ENCODE results near the gene DNAAF8.

The DNAAF8 gene

GRCh38 chr16:4695473-4696171 lies 38.7 kb upstream of the DNAAF8 start:
- DNase-seq (ENCODE audit: low spot score) = no peak

GRCh38 chr16:4696172-4696904 lies 38.0 kb upstream of the DNAAF8 start:
- no peak for DNase-seq (ENCODE audit: low spot score)

GRCh38 chr16:4696905-4697847 lies 37.2 kb upstream of the DNAAF8 start:
- no peak for DNase-seq (ENCODE audit: low spot score)

DNA sequence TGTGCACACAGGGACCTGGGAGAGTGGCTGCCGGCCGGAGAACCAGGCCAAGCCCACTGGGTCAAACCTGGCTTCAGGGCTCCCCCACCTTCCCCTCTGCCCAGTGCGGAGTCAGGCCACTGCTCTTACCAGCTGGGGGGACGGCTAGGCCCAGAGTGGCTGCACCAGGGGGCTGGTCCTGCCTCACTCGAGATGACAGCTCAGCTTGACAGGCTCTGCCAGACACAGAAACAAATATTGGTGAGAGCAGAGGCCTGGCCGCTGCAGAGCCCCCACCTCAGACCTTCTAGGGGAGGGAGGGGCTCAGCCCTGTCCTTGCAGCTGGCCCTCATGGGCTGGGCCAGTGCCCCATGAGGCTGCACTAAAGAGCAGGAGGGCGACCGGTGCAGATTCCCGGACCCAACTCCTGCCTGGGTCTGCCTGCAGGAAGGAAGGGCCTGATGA lies 36.5 kb upstream of the DNAAF8 start:
- DNase-seq (ENCODE audit: low spot score) = no peak

DNA sequence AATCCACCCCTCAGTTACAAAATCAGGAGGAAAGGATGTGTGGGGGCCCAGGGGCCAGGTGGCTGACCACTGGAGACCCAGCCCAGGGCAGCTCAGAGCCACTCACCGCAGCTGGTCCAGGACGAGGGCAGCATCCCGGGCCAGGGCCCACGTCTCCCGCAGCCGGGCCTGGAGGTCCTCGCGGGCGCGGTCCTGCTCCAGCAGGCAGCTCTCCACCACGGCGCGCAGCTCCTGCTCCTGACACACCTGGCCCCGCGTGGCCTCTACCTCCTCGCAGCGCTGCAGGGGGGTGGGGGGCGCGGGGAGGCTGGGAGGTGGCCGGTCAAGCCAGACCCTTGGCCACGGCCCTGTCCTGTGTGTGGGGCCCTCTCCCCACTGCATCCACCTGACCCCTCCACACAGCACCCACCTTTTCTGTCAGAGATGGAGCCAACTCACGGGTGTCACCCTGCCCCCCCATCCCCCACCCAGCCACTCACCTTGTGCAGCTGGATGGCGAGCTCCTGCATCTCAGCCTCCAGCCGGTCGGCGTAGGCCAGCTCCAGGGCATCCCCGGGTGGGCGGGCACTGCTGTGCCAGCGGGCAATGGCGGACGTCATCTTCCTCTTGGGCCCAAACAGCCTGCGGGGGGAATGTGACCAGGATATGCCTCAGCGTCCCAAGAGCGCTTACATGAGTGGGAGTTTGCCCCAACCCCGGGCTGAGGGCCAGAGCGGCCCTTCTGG lies 35.9 kb upstream of the DNAAF8 start:
- no peak for DNase-seq (ENCODE audit: low spot score)

GRCh38 chr16:4699046-4699556 lies 35.2 kb upstream of the DNAAF8 start:
- no peak for DNase-seq (ENCODE audit: low spot score)

DNA sequence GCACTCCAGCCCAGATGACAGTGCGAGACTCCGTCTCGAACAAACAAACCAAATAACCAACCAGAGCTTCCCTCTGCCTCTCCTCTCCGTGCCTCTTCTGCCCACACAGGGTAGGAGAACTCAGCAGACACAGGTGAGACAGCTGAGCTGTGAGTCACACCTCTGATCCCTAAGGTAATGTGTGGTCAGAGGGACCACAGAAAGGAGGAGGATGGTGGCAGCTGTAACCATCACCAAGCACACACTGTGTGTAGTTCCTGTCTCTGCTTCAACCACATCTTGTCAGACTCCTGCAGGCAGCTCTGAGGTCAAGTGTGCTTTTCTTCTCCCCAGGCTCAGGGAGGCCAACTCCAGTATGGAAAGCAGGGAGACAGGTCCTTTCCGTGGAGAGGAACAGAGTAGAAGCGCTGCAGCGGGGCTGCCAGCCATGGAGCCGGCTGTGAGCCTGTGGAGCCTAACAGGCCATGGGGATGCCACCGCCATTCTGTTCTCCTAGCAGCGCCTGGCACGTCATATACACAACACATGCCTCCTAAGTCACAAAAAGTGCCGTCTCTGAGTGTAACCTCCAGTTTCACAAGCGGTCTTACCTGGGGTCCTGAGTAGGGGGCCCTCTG lies 33.8 kb upstream of the DNAAF8 start:
- no peak for DNase-seq (ENCODE audit: low spot score)

GRCh38 chr16:4700997-4701743 lies 33.2 kb upstream of the DNAAF8 start:
- no peak for DNase-seq (ENCODE audit: low spot score)

DNA sequence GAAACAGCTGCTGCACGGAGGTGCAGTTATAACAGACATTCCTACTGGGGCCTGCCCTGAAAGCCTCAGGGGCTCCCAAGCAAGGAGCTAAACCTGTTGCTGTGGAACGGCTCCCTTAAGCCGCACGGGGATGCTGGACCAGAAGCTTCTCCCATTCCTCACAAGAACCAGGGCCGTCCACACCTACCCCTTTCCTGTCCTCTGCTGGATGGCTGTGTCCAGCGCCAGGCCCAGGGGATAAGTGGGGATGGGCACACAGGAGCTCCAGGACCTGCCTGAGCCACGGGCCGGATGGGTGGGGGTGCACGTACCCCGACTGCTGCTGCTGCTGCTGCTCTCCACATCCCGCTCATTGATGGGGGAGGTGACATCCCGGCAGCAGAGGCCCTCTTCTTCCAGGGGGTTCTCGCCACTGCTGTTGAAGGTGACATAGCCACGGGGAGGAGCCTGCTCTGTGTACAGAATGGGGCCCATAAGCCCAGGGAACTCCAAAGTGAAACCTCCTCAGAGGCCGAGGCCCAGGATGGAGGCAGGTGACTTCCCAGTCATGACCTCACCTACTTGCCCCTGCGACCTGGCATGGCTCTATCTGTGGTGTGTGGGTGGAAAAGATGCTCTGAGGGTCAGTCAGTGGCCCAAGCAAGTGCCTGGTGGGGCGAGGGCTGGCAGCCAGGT lies 32.4 kb upstream of the DNAAF8 start:
- no peak for DNase-seq (ENCODE audit: low spot score)

DNA sequence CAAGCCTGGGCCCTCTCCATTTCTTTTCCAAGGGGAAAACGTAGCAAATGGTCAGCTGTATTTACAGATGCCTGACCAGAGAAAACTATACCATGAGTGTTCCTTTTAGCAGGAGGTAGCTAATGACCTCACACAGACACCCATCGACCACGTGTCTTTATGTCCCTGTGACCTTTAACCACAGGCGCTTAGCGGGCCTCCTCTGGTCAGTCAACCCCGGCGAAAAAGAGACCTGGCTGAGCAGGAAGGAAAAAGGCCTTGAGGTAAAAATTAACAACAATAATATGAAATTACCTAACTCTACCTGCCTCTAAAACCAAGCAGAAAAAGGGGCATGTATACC lies 31.9 kb upstream of the DNAAF8 start:
- no peak for DNase-seq (ENCODE audit: low spot score)

GRCh38 chr16:4703906-4704305 lies 30.4 kb upstream of the DNAAF8 start:
- DNase-seq (ENCODE audit: low spot score) = no peak

GRCh38 chr16:4704491-4704890 lies 29.8 kb upstream of the DNAAF8 start:
- DNase-seq (ENCODE audit: low spot score) = no peak

DNA sequence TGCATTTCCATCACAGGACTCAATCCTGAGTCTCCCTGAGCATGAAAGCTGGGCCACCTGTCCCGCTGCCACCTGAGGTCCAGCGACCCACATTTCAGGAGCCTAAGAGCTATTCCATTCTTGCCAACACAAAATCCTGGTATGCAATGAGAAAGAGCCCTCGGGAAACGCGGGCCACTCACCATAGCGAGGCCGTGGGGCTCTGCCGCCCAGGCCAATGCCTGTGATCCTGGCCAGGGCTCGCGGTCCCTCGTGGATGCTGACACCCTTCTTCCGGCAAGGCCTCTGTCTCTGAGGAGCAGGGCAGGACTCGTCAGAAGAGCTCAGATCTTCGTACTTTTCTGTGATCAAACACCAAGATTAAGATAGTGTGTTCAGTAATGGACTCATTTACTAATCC lies 29.4 kb upstream of the DNAAF8 start:
- no peak for DNase-seq (ENCODE audit: low spot score)

GRCh38 chr16:4706871-4707270 lies 27.5 kb upstream of the DNAAF8 start:
- DNase-seq (ENCODE audit: low spot score) = no peak

DNA sequence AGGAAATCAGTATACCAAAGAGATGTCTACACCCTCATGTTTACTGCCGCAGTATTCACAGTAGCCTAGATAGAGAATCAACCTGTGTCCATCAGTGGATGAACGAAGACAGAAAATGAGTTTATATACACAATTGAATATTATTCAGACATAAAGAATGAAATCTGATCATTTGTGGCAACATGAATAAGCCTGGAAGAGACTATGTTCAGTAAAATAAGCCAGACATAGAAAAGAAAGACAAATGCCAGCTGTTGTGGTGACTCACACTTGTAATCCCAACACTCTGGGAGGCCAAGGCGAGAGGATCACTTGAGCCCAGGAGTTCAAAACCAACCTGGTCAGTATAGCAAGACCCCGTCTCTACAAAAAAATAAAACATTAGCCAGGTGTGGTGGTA lies 24.9 kb upstream of the DNAAF8 start:
- no peak for DNase-seq (ENCODE audit: low spot score)

- no peak for DNase-seq (ENCODE audit: low spot score)
Observed at GRCh38 chr16:4713663-4714501, 20.5 kb upstream of the DNAAF8 start.

GRCh38 chr16:4714996-4715395 lies 19.3 kb upstream of the DNAAF8 start:
- DNase-seq (ENCODE audit: low spot score) = no peak

GRCh38 chr16:4718466-4718865 lies 15.9 kb upstream of the DNAAF8 start:
- no peak for DNase-seq (ENCODE audit: low spot score)
